Uterus (tissue), 4 donors: Measurements from ENCODE around the gene SYNCRIP. TPM values are rescaled to one million over a fixed set of nuclear protein-coding genes. Genes with fewer than 3 reads are reported as not detected.

ENCODE experiments used
- DNase-seq, 2 donors: peaks; one replicate each; pipeline ENCODE4 v3.0.0-alpha.2; 2019 to 2020
- H3K27ac ChIP-seq, 2 donors: fragments of 200-600 bp; sonication (generic); 1 replicate in 1 of 2; 2 replicates in 1 of 2; pipeline ENCODE4 v1.5.1; 2016 to 2018
- H3K27me3 ChIP-seq, 2 donors: fragments of 200-600 bp; sonication (generic); one replicate each; pipeline ENCODE4 v1.5.1; 2018 to 2019; ENCODE audit warnings: control low read depth in 1 of 2
- H3K36me3 ChIP-seq, 2 donors: fragments of 200-600 bp; sonication (generic); one replicate each; pipeline ENCODE4 v1.5.1; 2019; ENCODE audit warnings: control low read depth in 1 of 2
- H3K4me1 ChIP-seq, 2 donors: fragments of 200-600 bp; sonication (generic); one replicate each; pipeline ENCODE4 v1.5.1; 2018 to 2019; ENCODE audit warnings: control low read depth in 1 of 2
- H3K4me3 ChIP-seq, 2 donors: fragments of 200-600 bp; sonication (generic); 1 replicate in 1 of 2; 2 replicates in 1 of 2; pipeline ENCODE4 v1.5.1; 2018 to 2019; ENCODE audit warnings: mild to moderate bottlenecking in 1 of 2
- H3K9me3 ChIP-seq, 2 donors: fragments of 200-600 bp; sonication (generic); one replicate each; pipeline ENCODE4 v1.5.1; 2019; ENCODE audit warnings: control low read depth in 1 of 2
- CTCF ChIP-seq, 4 experiments: fragments of 200-600 bp in 2 of 4; fragments of 450-650 bp in 2 of 4; sonication (generic) in 2 of 4; IDR thresholded peaks; one replicate each; pipeline ENCODE4 v1.5.1; 2016 to 2019; ENCODE audit warnings: antibody characterized with exemption in 4 of 4, mild to moderate bottlenecking in 2 of 4, moderate library complexity in 1 of 4
- POLR2A ChIP-seq, 2 donors: fragments of 450-650 bp; IDR thresholded peaks; one replicate each; pipeline ENCODE4 v1.6.1; 2016; ENCODE audit warnings: antibody characterized with exemption in 2 of 2, mild to moderate bottlenecking in 1 of 2, moderate library complexity in 1 of 2
- intact Hi-C: fragments of 100-400 bp; cut with DNase I; formaldehyde crosslinking; loops from one replicate; pipeline ENCODE4 v1.15.1; 2023; ENCODE audit warnings: low total_unique reads
- total RNA-seq, 4 donors: library from RNA; depleted of rRNA in 3 of 4; stranded (reverse); fragments of >200 nt in 3 of 4; gene quantifications; one replicate each; pipeline versions ENCODE4 v1.1.0 to v1.2.4, GENCODE V29; 2014 to 2023
- donor health status: DM: yes; HTN: yes; CAD: no.

The SYNCRIP gene
- total RNA-seq, 4 donors from 2014 or later: 25.1 to 147 (median 106) TPM

- DNase-seq: no peak
- no peaks in the 10 kb centered on the region for H3K4me1 ChIP-seq
- intact Hi-C loops: loop anchor here (5.0 kb wide), 1 partner anchor 36 kb away; the partner anchor contains the start of gene SYNCRIP
Measured at GRCh38 chr6:85678026-85678601, 35.4 kb upstream of the SYNCRIP start.

GRCh38 chr6:85677234-85677956 is 34.7 kb upstream of the SYNCRIP start:
- H3K4me1 ChIP-seq: no peaks in the 10 kb centered on the region
- H3K27ac ChIP-seq: peak overlapping the region; percentile 87 to 91
- no peaks in the 10 kb centered on the region for H3K27me3 ChIP-seq
- H3K4me3 ChIP-seq: peak overlapping the region; percentile 70 to 94
- H3K36me3 ChIP-seq: no peaks in the 10 kb centered on the region
- no peak for DNase-seq
- intact Hi-C loops: loop anchor here (5.0 kb wide), 1 partner anchor 35 kb away; the partner anchor contains the start of gene SYNCRIP
- H3K9me3 ChIP-seq: no peaks in the 10 kb centered on the region
- TF ChIP-seq POLR2A (IDR thresholded peaks at IDR 0.05) (no peak), CTCF (IDR thresholded peaks at IDR 0.05) (peak in 2 of 4 experiments; percentile 13 to 20)

More at GRCh38 chr6:85678026-85678601, 35.4 kb upstream of the SYNCRIP start:
- no peak for TF ChIP-seq POLR2A (IDR thresholded peaks at IDR 0.05)
- Histone ChIP-seq H3K4me3 (peak overlapping the region; percentile 70 to 94), H3K27ac (peak overlapping the region; percentile 87 to 91), H3K9me3 (no peaks in the 10 kb centered on the region), H3K27me3 (no peaks in the 10 kb centered on the region), H3K36me3 (no peaks in the 10 kb centered on the region)

- intact Hi-C loops: loop anchor here (5.0 kb wide), 1 partner anchor 34 kb away; the partner anchor contains the start of gene SYNCRIP
- no peak for DNase-seq
- Histone ChIP-seq H3K27me3 (no peaks in the 10 kb centered on the region), H3K4me1 (no peaks in the 10 kb centered on the region), H3K9me3 (no peaks in the 10 kb centered on the region), H3K4me3 (peak overlapping the region; percentile 70 to 94), H3K36me3 (no peaks in the 10 kb centered on the region), H3K27ac (peak overlapping the region; percentile 9 to 91)
- no peak for TF ChIP-seq CTCF (IDR thresholded peaks at IDR 0.05)
Measured at GRCh38 chr6:85676086-85676729, 33.5 kb upstream of the SYNCRIP start.

- no peaks in the 10 kb centered on the region for H3K36me3 ChIP-seq
- peak overlapping the region; percentile 9 to 91 for H3K27ac ChIP-seq
- DNase-seq: no peak
- TF ChIP-seq POLR2A (IDR thresholded peaks at IDR 0.05): no peak
- no peak for TF ChIP-seq CTCF (IDR thresholded peaks at IDR 0.05)
- no peaks in the 10 kb centered on the region for H3K4me1 ChIP-seq
- intact Hi-C loops: loop anchor here (5.0 kb wide), 1 partner anchor 33 kb away; the partner anchor contains the start of gene SYNCRIP
- no peaks in the 10 kb centered on the region for H3K9me3 ChIP-seq
- H3K27me3 ChIP-seq: no peaks in the 10 kb centered on the region
- peak overlapping the region in 1 of 2 donors; percentile 70 for H3K4me3 ChIP-seq
Measured at GRCh38 chr6:85675030-85675819, 32.5 kb upstream of the SYNCRIP start.

GRCh38 chr6:85674604-85675003 is 31.9 kb upstream of the SYNCRIP start:
- H3K4me1 ChIP-seq: no peaks in the 10 kb centered on the region
- no peak overlapping the region for H3K27ac ChIP-seq
- no peaks in the 10 kb centered on the region for H3K9me3 ChIP-seq
- TF ChIP-seq POLR2A (IDR thresholded peaks at IDR 0.05) (no peak), CTCF (IDR thresholded peaks at IDR 0.05) (no peak)
- no peak overlapping the region for H3K4me3 ChIP-seq
- H3K27me3 ChIP-seq: no peaks in the 10 kb centered on the region
- no peak for DNase-seq
- no peaks in the 10 kb centered on the region for H3K36me3 ChIP-seq
- intact Hi-C loops: loop anchor here (5.0 kb wide), 1 partner anchor 32 kb away; the partner anchor contains the start of gene SYNCRIP
